ENCODE measurements around the gene CRYBA4.

DNA sequence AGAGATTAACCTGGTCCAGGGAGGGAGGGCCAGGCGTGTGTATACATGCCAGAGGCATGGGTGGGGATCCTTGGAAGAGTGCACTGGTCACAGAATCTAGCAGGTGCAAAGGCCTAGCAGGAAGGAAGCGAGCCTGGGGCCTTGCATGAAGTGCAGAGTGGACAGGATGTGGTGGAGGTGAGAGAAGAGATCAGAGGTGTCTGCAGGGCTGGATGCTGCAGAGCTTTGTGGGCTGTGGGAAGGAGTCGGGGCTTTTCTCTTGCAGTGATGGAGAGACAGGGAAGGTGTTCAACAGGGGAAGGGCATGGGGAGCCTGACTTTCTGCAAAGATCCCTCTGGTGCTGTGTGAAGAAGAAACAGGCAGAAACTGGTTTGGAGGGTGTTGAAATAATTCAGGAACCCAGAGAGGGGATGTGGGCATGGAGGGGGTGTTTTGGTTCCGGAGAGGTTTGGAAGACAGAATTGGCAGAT lies 29.3 kb upstream of the CRYBA4 start:
- TF ChIP-seq, protein P1, sequence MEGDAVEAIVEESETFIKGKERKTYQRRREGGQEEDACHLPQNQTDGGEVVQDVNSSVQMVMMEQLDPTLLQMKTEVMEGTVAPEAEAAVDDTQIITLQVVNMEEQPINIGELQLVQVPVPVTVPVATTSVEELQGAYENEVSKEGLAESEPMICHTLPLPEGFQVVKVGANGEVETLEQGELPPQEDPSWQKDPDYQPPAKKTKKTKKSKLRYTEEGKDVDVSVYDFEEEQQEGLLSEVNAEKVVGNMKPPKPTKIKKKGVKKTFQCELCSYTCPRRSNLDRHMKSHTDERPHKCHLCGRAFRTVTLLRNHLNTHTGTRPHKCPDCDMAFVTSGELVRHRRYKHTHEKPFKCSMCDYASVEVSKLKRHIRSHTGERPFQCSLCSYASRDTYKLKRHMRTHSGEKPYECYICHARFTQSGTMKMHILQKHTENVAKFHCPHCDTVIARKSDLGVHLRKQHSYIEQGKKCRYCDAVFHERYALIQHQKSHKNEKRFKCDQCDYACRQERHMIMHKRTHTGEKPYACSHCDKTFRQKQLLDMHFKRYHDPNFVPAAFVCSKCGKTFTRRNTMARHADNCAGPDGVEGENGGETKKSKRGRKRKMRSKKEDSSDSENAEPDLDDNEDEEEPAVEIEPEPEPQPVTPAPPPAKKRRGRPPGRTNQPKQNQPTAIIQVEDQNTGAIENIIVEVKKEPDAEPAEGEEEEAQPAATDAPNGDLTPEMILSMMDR (IDR thresholded peaks at IDR 0.05; ENCODE audit: low read length), result no peak
- no peak for TF ChIP-seq EZH2 (IDR thresholded peaks at IDR 0.05; ENCODE audit: borderline replicate concordance, low read length)
